RCC 7860 (cell line): ENCODE measurements around the gene PSMC5.
A peak's percentile ranks its signal among the peaks of the same experiment; 100 is the strongest.
"Not testable (repeated sequence)": the region's sequence is repeated elsewhere in the genome, so short reads cannot be mapped to it uniquely, and the experiment has no call there.

Source experiments
- DNase-seq: peaks from one replicate; pipeline ENCODE4 v3.0.0-alpha.2; 2015; ENCODE audit warnings: low spot score
- FAIRE-seq: peaks from 2 replicates; lab custom pipeline; 2012; peaks lifted over from hg19 to GRCh38; lab: Jason Lieb, UNC

PSMC5 gene

GRCh38 chr17:63869491-63870291 lies 42.5 kb downstream of the PSMC5 start:
- not testable (repeated sequence) for FAIRE-seq
- DNase-seq, result peak; percentile 12

- not testable (repeated sequence) for DNase-seq, FAIRE-seq
Measured at GRCh38 chr17:63870292-63870665, 43.0 kb downstream of the PSMC5 start.

GRCh38 chr17:63871646-63872365 lies 44.6 kb downstream of the PSMC5 start:
- DNase-seq, result peak; percentile 57
- peak; percentile 73 for FAIRE-seq

DNA sequence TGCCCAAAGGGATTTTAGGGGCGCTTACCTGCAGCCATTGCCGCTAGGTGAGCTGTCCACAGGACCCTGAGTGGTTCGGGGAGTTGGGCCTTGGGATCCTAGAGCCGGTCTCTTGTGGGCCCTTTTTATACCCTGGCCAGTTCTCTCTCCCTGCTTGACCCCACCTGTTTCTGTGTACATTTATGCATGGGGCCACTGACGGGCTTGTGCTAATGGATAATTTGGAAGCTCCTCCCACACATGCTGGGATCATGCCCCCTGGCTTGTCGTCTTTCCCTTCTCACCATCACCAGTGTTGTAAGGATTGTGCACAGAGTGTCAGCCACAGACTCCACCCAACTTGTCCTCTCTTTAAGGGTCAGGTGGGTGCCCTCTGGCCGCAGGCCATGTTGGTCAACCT lies 46.3 kb downstream of the PSMC5 start, which contains the start of gene CSH2:
Gene CSH2, minus strand, starts transcription at position 101 of the 400 bp plus-strand sequence. Its CDS starts 63 bp downstream, at position 38.
- not testable (repeated sequence) for DNase-seq, FAIRE-seq

DNA sequence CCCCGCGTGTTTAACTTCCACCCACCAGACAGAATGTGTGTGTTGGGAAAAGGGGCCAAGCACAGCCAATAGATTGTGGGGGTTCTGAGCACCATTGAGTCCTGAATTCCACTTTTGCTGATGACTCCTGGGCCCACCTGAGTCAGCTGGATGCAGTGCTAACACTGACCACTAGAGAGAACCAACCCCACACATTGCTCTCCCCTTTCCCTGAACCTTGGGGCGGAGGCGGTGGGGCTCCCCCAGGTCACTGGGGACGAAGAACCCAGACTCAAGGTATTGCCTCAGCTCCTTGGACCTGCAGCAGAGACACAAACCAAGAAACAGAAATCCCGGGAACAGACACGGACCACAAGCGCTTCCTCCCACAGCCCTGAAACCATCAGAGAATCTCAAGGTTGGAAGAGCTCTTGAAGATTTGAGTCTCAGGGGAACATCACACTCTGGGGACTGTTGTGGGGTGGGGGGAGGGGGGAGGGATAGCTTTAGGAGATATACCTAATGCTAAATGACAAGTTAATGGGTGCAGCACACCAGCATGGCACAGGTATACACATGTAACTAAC lies 46.9 kb downstream of the PSMC5 start:
- DNase-seq, FAIRE-seq: not testable (repeated sequence)

DNA sequence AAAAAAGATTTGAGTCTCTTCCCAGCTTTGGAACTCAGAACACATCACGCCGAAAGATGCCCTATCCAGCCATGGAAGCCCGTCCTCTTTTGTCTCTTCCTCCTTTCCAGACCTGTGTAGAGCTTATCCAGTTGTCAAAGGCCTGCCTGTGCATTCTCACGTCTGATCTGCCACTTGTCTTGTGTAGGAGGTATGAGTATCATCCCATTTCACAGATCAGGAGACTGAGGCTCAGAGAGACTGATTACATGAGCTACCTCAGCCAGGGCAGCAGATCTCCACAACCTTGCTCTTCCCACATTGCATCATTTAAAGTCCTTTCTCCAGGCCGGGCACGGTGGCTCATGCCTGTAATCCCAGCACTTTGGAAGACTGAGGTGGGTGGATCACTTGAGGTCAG lies 47.5 kb downstream of the PSMC5 start:
- not testable (repeated sequence) for FAIRE-seq, DNase-seq

GRCh38 chr17:63878413-63878812 lies 51.2 kb downstream of the PSMC5 start:
- FAIRE-seq, DNase-seq: not testable (repeated sequence)

GRCh38 chr17:63880706-63881105 lies 53.5 kb downstream of the PSMC5 start:
- DNase-seq, result no peak

DNA sequence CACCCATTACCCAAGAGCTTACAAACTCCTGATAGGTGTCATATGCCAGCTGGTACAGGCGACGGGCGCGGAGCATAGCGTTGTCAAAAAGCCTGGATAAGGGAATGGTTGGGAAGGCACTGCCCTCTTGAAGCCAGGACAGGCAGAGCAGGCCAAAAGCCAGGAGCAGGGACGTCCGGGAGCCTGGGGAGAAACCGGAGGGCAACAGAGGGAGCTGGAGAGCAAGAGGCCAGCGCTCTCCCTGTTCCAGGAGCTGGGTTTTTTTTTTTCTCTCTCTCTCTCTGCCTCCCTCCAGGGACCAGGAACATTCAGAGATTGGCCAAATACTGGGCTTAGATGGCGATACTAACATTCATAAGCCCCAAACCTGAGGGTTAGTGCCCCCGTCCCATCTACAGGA lies 54.1 kb downstream of the PSMC5 start:
- not testable (repeated sequence) for FAIRE-seq

More at GRCh38 chr17:63880706-63881105, 53.5 kb downstream of the PSMC5 start:
- FAIRE-seq, result no peak

More for the DNA sequence above, 54.1 kb downstream of the PSMC5 start:
- not testable (repeated sequence) for DNase-seq
